GM18502 (cell line): Measurements from ENCODE around the gene CLINT1.

Experiments
- ATAC-seq: cut with Tn5 transposase; IDR thresholded peaks from one replicate; pipeline ENCODE4 v1.9.1; 2021; ENCODE audit warnings: mild to moderate bottlenecking; ENCODE audit not compliant: unreplicated experiment, poor library complexity

The CLINT1 gene

DNA sequence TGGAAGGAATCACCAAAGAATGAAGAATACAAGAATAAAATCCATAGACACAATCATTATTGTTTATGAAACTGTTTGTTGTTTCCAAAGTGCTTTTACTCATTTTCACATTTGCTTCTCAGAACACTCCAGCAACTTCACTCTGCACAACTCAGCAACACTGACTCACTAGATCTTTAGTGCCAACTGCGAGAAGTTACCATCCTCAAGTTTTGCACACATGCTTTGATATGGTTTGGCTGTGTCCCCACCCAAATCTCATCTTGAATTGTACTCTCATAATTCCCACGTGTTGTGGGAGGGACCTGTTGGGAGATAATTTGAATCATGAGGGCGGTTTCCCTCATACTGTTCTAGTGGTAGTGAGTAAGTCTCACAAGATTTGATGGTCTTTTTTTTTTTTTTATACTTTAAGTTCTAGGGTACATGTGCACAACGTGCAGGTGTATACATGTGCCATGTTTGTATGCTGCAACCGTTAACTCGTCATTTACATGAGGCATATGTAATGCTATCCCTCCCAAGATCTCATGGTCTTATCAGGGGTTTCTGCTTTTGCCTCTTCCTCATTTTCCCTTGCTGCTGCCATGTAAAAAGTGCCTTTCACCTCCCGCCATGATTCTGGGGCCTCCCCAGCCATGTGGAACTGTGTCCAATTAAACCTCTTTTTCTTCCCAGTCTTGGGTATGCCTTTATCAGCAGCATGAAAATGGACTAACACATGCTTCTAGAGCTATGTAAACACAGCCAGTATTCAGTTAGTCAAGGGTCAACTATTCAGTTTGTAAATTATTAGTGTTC, 36.9 kb downstream of the CLINT1 start:
- no peak for ATAC-seq

DNA sequence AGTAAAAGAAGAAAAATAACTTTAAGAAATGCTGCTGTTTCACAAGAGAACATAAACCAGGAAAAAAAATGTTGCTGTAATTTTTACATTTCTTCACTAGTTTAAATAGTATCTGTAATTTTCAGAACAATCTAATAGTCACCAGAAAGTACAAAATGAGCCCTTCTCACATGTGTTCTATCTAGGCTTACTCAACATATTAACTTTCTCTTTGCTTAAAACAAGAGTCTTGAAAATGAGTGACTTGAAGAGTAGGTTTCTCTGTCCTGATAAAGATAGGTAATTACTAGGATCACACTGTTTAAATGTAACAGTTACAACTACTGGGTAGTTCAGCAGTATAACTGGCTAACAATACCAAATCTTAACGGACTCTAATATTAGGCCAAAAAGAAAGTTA, 37.5 kb downstream of the CLINT1 start:
- no peak for ATAC-seq

DNA sequence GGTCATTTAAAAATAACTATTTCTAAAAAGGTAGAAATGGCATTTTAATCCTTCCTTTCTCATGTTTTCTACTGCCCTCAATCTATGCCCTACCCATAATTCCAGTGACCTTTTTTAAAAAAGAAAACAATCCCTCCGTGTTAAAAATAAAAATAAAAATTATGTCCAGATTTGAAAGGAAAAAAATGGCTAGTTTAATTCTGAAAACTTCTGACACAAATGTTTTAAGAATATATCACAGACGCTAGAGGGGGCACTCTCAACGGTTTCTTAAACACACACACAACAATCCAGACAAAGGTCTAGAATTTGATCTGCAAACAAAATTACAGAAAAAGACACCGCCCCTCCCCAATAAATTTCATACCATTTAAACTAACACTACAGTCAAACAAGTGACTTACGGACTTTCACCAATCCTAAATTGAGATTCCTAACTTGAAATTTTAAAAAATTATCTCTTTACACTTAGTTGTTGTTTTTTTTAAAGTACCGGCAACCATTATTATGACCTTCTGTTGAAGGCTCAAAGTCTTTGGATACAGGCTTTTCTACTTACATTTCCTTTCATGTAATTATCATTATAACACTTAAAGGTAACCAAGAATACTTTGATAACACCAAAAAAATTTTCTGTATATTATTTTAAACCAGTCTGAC, 38.2 kb downstream of the CLINT1 start:
- ATAC-seq, result no peak

- ATAC-seq, result no peak
Measured at GRCh38 chr5:157819502-157820115, 39.3 kb downstream of the CLINT1 start.

DNA sequence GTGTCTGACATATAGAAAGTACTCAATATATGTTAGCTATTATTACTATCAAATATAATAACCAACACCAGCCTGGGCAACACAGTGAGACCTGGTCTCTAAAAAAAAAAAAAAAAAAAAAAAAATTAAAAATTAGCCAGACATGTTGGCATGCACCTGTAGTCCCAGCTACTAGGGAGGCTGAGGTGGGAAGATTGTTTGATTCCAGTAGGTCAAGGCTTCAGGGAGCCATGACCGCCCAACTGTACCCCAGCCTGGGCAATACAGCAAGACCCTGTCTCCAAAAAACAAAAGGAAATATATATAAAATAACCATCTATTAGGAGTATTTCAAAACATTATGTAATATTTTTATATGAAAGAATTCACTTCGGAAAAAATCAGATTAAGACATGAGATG, 40.6 kb downstream of the CLINT1 start:
- no peak for ATAC-seq

GRCh38 chr5:157817928-157818327, 41.0 kb downstream of the CLINT1 start:
- no peak for ATAC-seq

DNA sequence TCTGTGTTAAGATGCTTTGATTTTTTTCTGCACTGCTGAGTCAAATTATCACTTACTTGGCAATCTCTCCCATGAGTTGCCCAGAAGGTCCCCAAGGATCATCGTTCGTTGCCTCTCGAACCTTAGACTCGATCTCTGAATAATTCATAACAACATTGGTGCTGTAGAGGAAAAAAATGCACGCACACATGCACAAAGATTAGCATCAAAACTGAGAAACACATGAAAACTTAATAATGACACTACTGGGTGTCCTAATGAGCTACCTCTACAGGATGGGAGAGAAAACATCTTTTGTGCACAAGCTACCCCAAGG, 41.6 kb downstream of the CLINT1 start:
- no peak for ATAC-seq

DNA sequence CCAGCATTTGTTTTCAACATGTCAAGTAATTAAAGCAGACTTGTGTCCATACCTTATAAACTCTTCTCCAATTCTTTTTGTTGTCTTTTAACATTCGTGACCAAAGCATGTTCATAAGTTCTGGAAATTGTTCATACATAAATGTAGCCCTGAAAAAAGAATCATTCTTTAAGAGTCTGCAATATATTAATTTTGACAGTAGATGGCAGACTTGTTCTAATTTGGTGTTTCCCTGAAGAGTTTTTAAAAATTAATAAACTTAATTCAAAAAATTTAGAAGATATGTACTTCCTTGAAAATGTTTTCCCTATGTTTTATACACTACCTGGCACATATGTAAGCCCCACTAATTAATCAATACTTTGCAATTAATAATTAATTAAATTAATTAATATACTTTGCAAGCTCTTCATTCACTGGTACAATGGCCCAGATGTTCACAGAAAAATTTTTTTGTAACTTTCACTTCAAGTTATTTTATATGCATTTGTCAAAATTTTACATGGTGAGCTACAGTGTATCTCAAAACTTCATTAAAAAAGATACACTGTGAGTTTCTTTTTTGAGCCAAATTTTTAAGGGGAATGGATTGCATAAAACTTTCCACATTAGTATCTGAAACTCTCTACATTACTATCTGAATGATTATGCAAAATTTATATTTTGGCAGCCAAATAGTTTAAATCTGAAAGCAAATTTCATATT, 42.1 kb downstream of the CLINT1 start:
- no peak for ATAC-seq

GRCh38 chr5:157812086-157812485, 46.9 kb downstream of the CLINT1 start:
- no peak for ATAC-seq

DNA sequence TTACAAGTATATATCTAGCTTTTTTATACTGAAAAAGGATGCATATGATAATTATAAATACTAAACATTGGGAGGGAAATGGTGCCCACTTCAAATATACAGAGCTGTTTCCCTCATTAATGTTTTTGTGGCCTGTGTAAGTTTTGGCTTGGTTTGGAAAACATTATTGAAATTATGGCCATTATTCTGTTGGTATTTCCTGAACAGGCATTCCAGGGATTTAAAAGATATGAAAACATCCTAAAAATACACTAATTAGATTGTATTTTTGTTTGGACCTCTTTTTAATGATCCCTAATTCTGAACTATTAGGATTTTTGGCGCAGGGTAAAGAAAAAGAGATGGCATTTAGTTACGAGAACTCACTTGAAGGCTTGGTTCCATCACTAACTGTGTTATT, 50.9 kb downstream of the CLINT1 start:
- ATAC-seq, result no peak

GRCh38 chr5:157802736-157803135, 56.2 kb downstream of the CLINT1 start:
- no peak for ATAC-seq

- ATAC-seq, result no peak
Measured at GRCh38 chr5:157800137-157800536, 58.8 kb downstream of the CLINT1 start.

DNA sequence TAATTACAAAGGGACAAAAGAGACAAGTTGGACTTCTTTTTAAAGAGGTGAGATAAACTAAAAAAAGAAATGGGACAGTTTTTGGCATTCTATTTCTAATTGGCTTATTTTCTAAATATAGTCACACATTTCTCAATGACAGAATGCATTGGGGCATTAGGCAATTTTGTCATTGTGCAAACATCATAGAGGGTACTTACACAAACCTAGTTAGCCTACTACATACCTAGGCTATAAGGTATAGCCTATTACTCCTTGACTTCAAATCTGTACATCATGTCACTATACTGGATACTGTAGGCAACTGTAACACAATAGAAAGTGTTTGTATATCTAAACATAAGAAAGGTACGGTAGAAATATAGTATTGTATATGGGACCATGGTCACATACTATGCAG, 59.4 kb downstream of the CLINT1 start:
- ATAC-seq, result no peak

DNA sequence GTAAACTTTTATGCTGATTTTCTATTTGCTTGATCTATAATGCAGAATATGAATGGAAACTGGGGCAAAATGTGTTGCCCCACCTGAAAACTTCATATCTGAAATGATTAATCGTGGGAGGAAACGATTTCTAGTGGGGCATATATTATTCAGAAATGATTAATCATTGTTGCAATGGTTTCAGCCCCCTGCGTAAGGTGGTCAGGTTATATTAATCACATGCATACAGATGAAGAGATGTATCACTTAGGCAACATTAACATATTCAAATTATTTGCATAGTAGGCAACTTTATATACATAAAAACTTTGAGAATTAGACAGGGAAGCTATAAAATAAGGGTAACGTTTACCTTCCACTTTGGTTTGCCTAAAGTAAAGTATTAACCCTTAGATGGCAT, 65.6 kb downstream of the CLINT1 start:
- no peak for ATAC-seq

GRCh38 chr5:157785801-157786200, 73.1 kb downstream of the CLINT1 start:
- ATAC-seq, result no peak

DNA sequence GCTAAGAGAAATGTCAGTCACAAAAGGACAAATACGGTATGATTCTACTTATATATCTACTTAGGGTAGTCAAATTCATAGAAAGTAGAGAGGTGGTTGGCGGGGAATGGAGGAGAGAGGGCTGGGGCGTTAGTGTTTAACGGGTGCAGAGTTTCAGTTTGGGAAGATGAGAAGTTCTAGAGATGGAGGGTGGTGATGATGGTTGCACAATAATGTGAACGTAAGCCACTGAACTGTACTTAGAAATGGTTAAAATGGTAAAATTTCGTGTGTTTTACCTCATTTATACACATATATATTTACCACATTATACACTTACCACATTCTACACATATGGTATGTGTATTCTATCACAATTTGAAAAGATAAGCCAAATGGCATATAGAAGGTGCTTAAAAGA, 79.7 kb downstream of the CLINT1 start:
- no peak for ATAC-seq

- ATAC-seq, result no peak
Measured at GRCh38 chr5:157778121-157778805, 80.7 kb downstream of the CLINT1 start.

DNA sequence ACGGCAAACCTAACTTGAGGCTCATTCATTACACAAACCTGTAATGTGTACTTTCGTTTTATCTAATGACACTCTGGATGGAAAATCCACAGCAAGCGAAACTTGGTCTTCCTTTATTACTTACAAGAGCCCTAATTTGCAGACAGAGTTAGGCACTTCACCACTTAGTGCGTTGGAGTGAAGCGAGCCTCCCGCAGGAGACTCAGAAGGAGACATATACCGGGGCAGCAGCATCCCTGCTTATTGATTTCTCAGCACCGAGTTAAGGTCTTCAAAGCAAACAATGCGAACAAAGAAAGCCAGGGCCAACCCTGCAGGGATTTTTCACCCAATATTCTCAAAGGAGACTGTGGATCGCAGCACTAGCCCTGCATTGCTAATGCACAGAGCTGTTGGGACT, 86.8 kb downstream of the CLINT1 start:
- no peak for ATAC-seq

- ATAC-seq, result no peak
Measured at GRCh38 chr5:157770665-157771064, 88.3 kb downstream of the CLINT1 start.

GRCh38 chr5:157767689-157768088, 91.3 kb downstream of the CLINT1 start:
- no peak for ATAC-seq

- no peak for ATAC-seq
Measured at GRCh38 chr5:157766902-157767301, 92.0 kb downstream of the CLINT1 start.
